GM06990 (cell line): ENCODE measurements around the gene EPS8L2.

Source experiments
- DNase-seq: peaks from one replicate; pipeline ENCODE4 v3.0.0-alpha.2; 2011; ENCODE audit not compliant: insufficient read length; ENCODE audit errors: extremely low read depth
- H3K27me3 ChIP-seq: replicated peaks from 2 replicates; pipeline ENCODE4 v1.6.0; 2011; ENCODE audit warnings: low read length; ENCODE audit not compliant: control insufficient read depth, insufficient read depth
- H3K36me3 ChIP-seq: 2 replicates; pipeline ENCODE4 v1.5.1; 2011; ENCODE audit warnings: low read length; ENCODE audit not compliant: control insufficient read depth, insufficient read depth
- H3K4me3 ChIP-seq: replicated peaks from 2 replicates; pipeline ENCODE4 v1.5.1; 2011; ENCODE audit warnings: low read depth, mild to moderate bottlenecking, control low read depth, low read length
- TF ChIP-seq, protein P1 (sequence below): IDR thresholded peaks from 2 replicates; pipeline ENCODE4 v1.5.1; 2011; ENCODE audit warnings: low read length, control low read depth, mild to moderate bottlenecking, inconsistent platforms; ENCODE audit not compliant: insufficient read depth, poor library complexity, severe bottlenecking

Gene EPS8L2

DNA sequence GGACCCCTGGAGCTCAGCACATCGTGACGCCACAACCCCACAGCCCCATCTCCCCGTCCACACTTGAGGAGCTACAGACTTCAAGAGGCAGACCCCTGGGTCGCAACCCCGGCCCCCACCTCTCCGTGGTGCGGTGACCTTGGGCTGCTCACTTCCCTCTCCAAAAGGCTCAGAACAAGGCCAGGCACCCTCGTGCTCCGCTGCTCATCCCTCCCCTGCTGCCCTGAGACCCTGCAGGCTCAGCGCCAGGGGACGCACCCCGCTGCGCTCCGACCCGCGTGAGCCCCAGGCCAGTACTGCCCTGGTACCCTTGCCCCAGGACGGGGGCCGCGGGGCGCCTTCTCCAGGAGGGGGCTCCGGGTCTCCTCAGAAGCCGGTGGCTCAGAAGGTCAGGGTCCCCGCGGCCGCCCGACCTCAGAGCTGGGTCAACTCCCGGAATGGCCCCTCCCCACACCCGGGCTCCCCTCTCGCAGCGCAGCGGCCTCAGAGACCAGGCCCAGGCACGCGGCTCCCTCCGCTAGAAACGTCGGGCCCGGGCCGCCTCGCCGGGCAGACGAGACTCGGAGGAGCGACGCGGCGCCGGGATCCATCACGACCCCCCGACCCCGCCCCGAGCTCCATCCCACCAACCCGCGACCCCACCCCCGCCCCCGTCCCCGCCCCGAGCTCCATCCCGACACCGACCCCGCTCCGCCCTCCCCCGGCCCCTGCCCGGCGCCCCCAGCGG, 70.7 kb downstream of the EPS8L2 start:
- TF ChIP-seq, protein P1, sequence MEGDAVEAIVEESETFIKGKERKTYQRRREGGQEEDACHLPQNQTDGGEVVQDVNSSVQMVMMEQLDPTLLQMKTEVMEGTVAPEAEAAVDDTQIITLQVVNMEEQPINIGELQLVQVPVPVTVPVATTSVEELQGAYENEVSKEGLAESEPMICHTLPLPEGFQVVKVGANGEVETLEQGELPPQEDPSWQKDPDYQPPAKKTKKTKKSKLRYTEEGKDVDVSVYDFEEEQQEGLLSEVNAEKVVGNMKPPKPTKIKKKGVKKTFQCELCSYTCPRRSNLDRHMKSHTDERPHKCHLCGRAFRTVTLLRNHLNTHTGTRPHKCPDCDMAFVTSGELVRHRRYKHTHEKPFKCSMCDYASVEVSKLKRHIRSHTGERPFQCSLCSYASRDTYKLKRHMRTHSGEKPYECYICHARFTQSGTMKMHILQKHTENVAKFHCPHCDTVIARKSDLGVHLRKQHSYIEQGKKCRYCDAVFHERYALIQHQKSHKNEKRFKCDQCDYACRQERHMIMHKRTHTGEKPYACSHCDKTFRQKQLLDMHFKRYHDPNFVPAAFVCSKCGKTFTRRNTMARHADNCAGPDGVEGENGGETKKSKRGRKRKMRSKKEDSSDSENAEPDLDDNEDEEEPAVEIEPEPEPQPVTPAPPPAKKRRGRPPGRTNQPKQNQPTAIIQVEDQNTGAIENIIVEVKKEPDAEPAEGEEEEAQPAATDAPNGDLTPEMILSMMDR = peak; percentile 16
- no peaks in the 10 kb centered on the region for H3K27me3 ChIP-seq
- H3K4me3 ChIP-seq = peak overlapping the region; percentile 90
- DNase-seq = peak; percentile 63
- peaks cover 5% of the 10 kb centered on the region for H3K36me3 ChIP-seq
